Sciatic nerve (tissue), 2 donors: ENCODE measurements around the gene TRAPPC2. TPM values are rescaled to one million over a fixed set of nuclear protein-coding genes. Genes with fewer than 3 reads are reported as not detected.

ENCODE experiments used
- ATAC-seq: fragments of 200-7000 bp; cut with Tn5 transposase; one replicate; pipeline ENCODE4 v1.9.1; 2020; ENCODE audit warnings: mild to moderate bottlenecking, moderate library complexity
- DNase-seq: peaks from one replicate; pipeline ENCODE4 v3.0.0-alpha.2; 2020; ENCODE audit warnings: low spot score
- intact Hi-C: fragments of 100-400 bp; cut with DNase I; formaldehyde crosslinking; loops from one replicate; pipeline ENCODE4 v1.14.2; 2022
- total RNA-seq: library from RNA; stranded (reverse); fragmentation: NEBNext Ultra II Directional; extraction: Animal tissue kit (Norgen Biotek cat#: 25700); gene quantifications from one replicate; pipeline ENCODE4 v1.2.1, GENCODE V29; 2021
- donor health status: DM: no; HTN: no; CAD: no.
- donor health status: DM: no; HTN: no; CAD: no.

The TRAPPC2 gene
- total RNA-seq, 1 donor from 2014 or later: 15.7 TPM

DNA sequence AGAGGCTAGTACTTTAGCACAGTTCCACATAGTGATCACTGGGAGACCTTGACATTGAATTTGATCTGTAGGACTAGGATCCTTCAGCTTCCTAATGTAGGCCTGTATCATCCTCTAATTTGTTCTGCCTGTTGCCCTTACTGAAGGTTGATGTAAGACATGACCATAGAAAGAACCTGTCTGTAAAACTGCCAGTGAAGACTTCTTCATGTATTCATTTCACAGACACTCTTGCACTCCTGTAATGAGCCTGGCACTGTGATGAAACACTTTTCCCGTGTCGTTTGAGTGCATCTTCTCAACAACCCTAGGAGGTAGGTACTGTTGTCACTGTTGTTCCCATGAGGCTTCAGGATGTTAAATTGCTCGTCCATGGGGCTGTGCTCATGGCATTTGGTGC lies 30.8 kb downstream of the TRAPPC2 start:
- no peak for ATAC-seq

GRCh38 chrX:13703135-13703534 lies 31.3 kb downstream of the TRAPPC2 start:
- no peak for ATAC-seq
- DNase-seq: no peak
- intact Hi-C loops: no loop called here

More for the DNA sequence above, 30.8 kb downstream of the TRAPPC2 start:
- no peak for DNase-seq
- intact Hi-C loops: no loop called here

DNA sequence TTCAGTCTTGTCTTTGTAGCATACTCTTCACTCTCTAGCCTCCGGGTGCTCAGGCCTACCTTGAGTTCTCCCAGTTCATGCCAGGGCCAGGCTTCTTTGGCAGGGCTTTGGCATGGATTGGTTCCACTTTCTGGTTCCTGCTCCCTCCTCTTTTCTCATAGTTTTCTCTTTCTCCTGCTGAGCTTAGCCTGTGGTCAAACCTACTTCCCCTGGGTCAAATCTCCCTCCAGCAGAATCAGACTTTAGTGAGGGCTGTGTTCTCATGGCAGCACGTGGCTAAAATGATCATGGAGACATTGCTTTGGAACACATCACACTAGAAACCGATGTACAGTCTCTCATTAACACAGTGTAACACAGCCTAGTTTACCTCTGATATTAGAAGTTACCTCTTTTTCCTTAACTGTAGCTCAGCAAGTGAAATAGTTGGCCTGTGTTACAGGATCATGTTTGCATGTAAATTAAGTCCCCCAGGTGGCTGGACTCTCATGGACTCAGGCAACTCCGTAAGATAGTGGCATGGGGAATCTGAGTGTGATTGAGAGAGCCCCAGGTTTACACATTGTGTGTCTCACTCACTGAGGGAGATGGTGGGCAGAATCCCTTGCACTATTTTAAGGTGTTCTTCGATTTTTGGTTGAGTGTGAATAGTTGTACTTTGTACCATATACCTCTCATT lies 32.2 kb downstream of the TRAPPC2 start:
- DNase-seq: no peak
- ATAC-seq: no peak
- intact Hi-C loops: no loop called here

DNA sequence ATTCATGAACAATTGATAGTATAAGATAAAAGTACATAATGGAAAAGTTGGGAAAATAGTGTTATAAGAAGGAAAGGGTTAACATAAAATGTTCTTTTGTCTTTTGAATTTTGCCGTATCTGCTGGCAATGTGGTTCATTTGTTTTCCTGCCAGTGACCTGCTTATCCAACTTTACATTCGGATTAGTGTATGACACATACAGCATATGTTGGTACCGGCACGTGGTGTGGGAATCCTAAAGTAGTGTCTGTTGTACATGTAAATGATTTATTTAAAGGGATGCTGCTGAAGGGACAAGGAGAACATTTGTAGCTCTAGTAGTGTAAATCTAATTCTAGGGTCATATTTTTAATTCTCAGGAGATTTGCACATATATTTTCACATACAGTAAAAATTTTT lies 34.0 kb downstream of the TRAPPC2 start:
- DNase-seq: no peak
- intact Hi-C loops: no loop called here
- ATAC-seq: no peak

GRCh38 chrX:13699183-13699826 lies 35.1 kb downstream of the TRAPPC2 start:
- intact Hi-C loops: no loop called here
- no peak for ATAC-seq

DNA sequence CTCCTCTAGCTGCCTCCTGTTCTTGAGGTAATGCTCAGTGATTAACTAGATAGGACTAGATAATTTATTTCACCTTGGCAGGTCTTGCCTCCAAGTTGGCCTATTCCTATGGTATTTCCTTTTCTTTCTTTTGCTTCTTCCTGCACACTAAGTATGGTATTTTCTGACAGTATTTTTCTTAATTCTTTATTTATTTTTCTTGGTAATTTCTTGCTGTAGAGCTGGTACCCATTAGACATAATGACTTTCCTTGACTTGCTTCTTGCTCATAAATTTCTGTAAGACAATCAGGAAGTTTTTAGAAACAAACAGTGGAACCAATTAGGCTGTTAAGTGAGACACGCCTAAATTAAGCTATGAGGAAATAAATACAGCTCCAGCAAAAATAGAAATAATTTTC lies 36.0 kb downstream of the TRAPPC2 start:
- ATAC-seq (no peak), DNase-seq (no peak)
- intact Hi-C loops: no loop called here

More at GRCh38 chrX:13699183-13699826, 35.1 kb downstream of the TRAPPC2 start:
- DNase-seq: no peak

DNA sequence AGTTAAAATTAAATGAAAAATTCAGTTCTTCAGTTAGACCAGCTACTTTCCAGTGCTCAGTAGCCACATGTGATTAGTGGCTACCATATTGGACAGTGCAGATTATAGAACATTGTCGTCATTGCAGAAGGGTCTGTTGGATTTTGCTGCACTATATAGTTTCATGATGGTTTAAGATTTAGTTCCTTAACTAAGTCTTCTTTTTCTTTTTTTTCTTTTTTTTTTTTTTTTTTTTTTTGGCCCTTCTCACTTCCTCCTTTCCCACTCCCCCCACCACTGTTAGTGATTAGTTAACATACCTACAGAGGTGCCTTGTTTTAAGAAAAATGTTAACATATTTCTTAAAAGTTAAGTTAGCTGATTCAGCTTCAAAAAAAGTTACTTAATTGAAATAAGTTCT lies 36.4 kb downstream of the TRAPPC2 start:
- DNase-seq (no peak), ATAC-seq (no peak)
- intact Hi-C loops: no loop called here

DNA sequence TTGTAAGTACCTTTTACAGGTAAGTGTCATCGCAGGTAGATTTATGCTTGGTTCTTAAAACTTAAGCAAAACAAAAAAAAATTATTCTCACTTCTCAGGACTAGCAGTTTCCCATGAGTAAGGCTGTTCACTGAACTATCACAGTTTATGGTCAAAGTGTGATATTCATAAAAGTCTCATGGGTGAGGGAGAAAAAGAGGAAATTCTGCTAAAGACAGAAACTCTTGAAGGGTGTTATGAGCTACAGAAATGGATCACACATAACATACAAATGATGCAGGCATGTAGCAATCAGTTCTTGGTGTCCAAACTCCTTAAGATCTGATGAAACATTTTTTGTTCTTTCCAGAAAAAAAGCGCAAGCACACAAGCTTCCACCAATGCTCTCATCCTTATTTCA lies 37.0 kb downstream of the TRAPPC2 start:
- no peak for ATAC-seq
- intact Hi-C loops: no loop called here

DNA sequence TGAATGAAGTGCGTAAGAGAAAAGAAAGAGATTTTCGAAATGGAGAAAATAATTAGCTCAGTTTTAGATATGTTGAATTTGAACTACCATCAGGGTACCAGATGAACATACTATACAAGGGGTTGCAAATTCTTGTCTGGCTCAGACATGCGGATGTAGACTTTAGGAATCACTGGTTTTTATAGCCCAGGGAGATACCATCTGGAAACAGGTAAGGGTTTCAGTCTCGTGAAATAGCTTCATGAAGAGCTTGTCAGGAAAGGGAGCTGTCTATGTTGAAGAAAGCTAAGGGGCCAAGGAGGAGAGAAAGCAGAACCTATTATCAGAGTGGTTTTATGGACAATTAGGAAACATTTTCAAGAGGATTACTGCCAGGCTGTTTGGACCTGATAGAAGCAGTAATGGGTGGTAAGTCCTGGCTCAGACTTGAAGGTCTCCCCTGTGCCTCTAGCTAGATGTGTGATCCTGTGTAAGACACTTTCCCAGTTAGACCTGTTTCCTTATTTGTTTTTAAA lies 38.8 kb downstream of the TRAPPC2 start:
- DNase-seq (no peak), ATAC-seq (no peak)
- intact Hi-C loops: no loop called here

More for the DNA sequence above, 37.0 kb downstream of the TRAPPC2 start:
- DNase-seq: no peak

DNA sequence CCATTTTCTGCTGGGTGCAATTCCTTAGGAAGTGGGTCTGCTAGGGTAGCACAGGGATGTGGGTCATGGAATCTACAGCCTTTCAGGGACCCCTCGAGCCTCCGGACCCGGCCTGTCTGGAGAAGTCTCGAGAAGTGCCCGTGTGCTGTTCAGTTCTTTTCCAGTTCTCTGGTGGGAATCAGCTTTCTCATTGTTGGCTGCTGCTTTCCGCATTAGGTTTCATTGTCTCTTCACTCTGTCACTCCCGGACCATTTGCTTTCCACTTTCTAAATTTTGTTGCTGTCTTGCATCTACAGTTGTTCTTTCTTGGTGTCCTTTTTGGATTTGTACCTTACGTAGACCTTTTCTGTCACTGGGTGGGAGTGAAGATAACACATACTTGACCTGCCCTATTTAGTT lies 39.4 kb downstream of the TRAPPC2 start:
- DNase-seq (no peak), ATAC-seq (no peak)
- intact Hi-C loops: no loop called here

DNA sequence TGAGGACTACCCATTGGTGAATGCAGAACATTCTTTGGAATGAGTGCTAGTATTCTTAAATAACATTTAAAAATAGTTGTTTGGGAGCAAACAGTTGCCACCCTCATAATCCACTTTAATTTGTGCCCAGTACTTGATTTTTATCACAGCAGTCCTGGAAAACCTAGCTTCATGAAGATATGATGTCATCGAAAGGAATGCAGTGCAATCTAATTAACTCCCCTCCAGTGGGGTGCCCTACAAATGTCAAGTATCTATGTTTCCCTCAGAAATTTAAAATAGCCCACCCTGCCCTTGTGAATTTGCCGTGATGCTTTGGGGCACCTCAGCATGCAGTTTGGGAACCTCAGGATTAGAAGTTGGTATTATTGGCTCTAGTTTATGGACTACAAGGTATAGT lies 40.1 kb downstream of the TRAPPC2 start:
- intact Hi-C loops: no loop called here
- DNase-seq: no peak
- ATAC-seq: no peak

- intact Hi-C loops: no loop called here
- no peak for ATAC-seq
These were observed 41.0 kb downstream of the TRAPPC2 start for GRCh38 chrX:13693341-13693961.

GRCh38 chrX:13692771-13693231 lies 41.6 kb downstream of the TRAPPC2 start:
- intact Hi-C loops: no loop called here
- ATAC-seq (no peak), DNase-seq (no peak)

More at GRCh38 chrX:13693341-13693961, 41.0 kb downstream of the TRAPPC2 start:
- no peak for DNase-seq

GRCh38 chrX:13691841-13692371 lies 42.5 kb downstream of the TRAPPC2 start:
- DNase-seq: no peak
- ATAC-seq: no peak
- intact Hi-C loops: no loop called here

GRCh38 chrX:13690836-13691235 lies 43.6 kb downstream of the TRAPPC2 start:
- no peak for DNase-seq
- intact Hi-C loops: no loop called here
- no peak for ATAC-seq

- intact Hi-C loops: no loop called here
These were observed 44.6 kb downstream of the TRAPPC2 start for GRCh38 chrX:13689741-13690211.

GRCh38 chrX:13688958-13689740 lies 45.3 kb downstream of the TRAPPC2 start, which contains the start of gene RAB9A:
Gene RAB9A (plus strand): TSS chrX:13689128. CDS start chrX:13708747, 19,619 bp downstream.
- intact Hi-C loops: no loop called here
- ATAC-seq (peak; percentile 99), DNase-seq (peak; percentile 94)

More at GRCh38 chrX:13689741-13690211, 44.6 kb downstream of the TRAPPC2 start:
- DNase-seq: no peak
- no peak for ATAC-seq

DNA sequence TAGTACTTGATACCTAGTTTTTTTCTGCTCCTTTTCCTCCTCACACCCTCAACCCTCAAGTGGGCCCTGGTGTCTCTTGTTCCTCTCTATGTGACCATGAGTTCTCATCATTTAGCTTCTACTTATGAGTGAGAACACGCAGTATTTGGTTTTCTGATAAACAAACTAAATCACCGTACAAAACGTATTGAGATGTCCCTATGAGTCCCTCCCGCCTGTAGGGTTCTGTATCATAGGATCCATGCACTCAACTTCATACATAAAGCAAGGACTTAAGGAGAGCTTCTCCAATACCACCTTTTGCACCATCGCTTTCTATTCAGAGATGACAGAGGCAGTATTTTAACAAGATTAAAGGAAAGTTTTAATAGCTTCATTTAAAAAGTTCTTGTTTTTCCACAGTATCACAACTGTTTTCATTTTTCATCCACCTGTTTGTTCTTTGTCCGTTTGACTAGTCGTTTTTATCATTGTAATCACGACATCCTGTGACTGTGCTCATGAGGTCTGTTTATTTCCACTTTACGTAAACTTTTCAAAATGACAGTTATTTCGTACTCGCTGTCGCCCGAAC lies 45.9 kb downstream of the TRAPPC2 start:
- intact Hi-C loops: no loop called here
- DNase-seq (no peak), ATAC-seq (no peak)
